ENCODE measurements around the gene MSI2. TPM values are rescaled to one million over a fixed set of nuclear protein-coding genes. Genes with fewer than 3 reads are reported as not detected.

MSI2 gene
- total RNA-seq, 1 donor: 23.2 TPM

DNA sequence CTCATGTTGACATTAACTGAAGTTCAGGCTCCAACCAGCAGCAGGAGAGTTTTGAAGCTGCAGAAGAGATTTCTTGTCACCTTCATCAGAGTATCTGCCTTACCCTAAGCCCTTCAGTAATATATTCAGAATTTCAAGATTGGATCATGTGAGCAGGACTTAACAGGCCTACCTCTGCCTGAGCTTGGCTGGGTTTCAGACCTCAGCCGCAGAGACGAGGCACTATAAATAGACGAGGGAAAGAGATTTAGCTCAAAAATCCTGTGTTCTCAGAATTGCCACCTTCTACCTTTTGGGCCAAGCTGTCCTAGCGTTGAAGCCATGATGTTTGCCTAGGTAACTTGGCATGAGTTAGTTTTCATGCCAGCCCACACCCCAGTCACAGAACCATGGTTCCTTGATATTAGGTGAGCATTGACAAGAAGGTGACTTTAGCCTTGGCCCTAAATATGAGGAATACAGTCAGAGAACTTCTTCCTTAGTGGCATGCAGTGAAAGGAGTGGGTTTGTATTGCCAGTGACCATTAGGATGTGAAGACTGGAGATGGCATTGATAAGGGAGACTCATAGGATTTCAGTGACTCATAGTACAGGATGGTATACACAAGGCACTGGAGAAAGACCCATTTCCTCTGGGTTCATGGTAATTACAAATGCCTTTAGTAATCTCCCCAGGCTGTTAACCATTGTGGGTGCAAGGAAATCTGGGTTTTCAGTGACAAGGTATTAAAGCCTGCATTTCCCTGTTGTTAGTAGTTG is 224.3 kb downstream of the MSI2 start:
- H3K4me1 ChIP-seq (ENCODE audit: insufficient read depth, low read length): peaks cover 19% of the 10 kb centered on the region
- no peaks in the 10 kb centered on the region for H3K27me3 ChIP-seq (ENCODE audit: insufficient read depth, low read length)
- H4K20me1 ChIP-seq (ENCODE audit: insufficient read depth, low read length): no peaks in the 10 kb centered on the region
- peak overlapping the region; percentile 69 for H3K27ac ChIP-seq (ENCODE audit: low read depth, low read length)
- H2AFZ ChIP-seq (ENCODE audit: low read length): no peak overlapping the region
- DNase-seq (ENCODE audit: insufficient read length, low spot score, missing footprints): no peak
- H3K4me2 ChIP-seq (ENCODE audit: insufficient read depth, low read length): no peak overlapping the region
- no peak overlapping the region for H3K4me3 ChIP-seq (ENCODE audit: insufficient read depth, low read length)
- no peaks in the 10 kb centered on the region for H3K79me2 ChIP-seq (ENCODE audit: insufficient read depth, low read length)
- H3K36me3 ChIP-seq (ENCODE audit: insufficient read depth, low read length): no peaks in the 10 kb centered on the region
- no peaks in the 10 kb centered on the region for H3K9me3 ChIP-seq (ENCODE audit: low read depth, low read length)
- TF ChIP-seq, protein P1, sequence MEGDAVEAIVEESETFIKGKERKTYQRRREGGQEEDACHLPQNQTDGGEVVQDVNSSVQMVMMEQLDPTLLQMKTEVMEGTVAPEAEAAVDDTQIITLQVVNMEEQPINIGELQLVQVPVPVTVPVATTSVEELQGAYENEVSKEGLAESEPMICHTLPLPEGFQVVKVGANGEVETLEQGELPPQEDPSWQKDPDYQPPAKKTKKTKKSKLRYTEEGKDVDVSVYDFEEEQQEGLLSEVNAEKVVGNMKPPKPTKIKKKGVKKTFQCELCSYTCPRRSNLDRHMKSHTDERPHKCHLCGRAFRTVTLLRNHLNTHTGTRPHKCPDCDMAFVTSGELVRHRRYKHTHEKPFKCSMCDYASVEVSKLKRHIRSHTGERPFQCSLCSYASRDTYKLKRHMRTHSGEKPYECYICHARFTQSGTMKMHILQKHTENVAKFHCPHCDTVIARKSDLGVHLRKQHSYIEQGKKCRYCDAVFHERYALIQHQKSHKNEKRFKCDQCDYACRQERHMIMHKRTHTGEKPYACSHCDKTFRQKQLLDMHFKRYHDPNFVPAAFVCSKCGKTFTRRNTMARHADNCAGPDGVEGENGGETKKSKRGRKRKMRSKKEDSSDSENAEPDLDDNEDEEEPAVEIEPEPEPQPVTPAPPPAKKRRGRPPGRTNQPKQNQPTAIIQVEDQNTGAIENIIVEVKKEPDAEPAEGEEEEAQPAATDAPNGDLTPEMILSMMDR (IDR thresholded peaks at IDR 0.05; ENCODE audit: extremely low read depth, low read depth, low read length): no peak

DNA sequence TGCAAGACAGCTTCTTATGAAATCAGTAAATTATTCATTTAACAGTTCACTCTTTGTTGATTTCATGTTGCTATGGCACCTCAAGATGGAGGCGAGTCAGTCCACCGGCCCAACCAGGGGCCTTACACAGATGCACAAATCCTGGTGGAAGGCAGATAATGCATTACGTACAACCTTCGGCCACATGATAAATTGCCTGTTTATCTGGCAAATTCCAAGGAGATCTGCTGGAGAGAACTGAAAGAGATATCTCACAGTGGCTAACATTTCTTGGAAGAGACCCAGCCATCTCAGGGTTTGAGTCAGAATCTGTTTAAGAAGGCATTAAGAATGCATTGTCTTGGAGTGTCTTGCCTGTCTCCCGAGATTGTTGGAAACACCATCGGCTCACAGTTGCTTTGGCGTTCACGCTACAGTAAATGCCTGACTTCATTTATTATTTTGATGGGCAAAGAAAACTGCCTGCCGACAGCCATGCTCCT is 225.6 kb downstream of the MSI2 start:
- H3K4me3 ChIP-seq (ENCODE audit: insufficient read depth, low read length): no peak overlapping the region
- no peak overlapping the region for H2AFZ ChIP-seq (ENCODE audit: low read length)
- no peaks in the 10 kb centered on the region for H3K27me3 ChIP-seq (ENCODE audit: insufficient read depth, low read length)
- H3K4me2 ChIP-seq (ENCODE audit: insufficient read depth, low read length): peak overlapping the region; percentile 28
- no peaks in the 10 kb centered on the region for H3K9me3 ChIP-seq (ENCODE audit: low read depth, low read length)
- peak; percentile 90 for DNase-seq (ENCODE audit: insufficient read length, low spot score, missing footprints)
- peaks cover 26% of the 10 kb centered on the region for H3K4me1 ChIP-seq (ENCODE audit: insufficient read depth, low read length)
- no peaks in the 10 kb centered on the region for H3K79me2 ChIP-seq (ENCODE audit: insufficient read depth, low read length)
- H3K27ac ChIP-seq (ENCODE audit: low read depth, low read length): peak overlapping the region; percentile 69
- TF ChIP-seq, protein P1 (IDR thresholded peaks at IDR 0.05; ENCODE audit: extremely low read depth, low read depth, low read length): no peak
- H4K20me1 ChIP-seq (ENCODE audit: insufficient read depth, low read length): no peaks in the 10 kb centered on the region
- H3K36me3 ChIP-seq (ENCODE audit: insufficient read depth, low read length): no peaks in the 10 kb centered on the region

DNA sequence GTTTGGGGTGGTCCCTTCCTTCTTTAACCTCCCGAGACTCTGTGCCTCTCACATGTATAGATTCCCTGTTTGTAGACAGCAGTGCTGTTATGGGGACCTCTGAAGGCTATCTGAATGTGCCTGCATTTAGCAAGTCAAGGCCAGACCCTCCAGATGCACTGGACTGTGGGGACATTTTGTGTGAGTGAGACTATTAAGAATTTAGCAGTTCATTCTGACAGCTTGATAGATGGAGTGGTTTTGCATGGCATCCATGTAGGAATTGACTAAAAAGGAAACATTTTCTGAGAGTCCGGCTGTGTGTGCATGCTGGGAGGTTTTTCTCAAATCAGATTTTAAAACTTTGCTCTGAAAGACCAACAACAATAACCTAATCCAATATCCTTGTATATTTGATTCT is 226.3 kb downstream of the MSI2 start:
- Histone ChIP-seq H3K27me3 (ENCODE audit: insufficient read depth, low read length) (no peaks in the 10 kb centered on the region), H4K20me1 (ENCODE audit: insufficient read depth, low read length) (no peaks in the 10 kb centered on the region), H3K27ac (ENCODE audit: low read depth, low read length) (peak overlapping the region; percentile 40), H2AFZ (ENCODE audit: low read length) (no peak overlapping the region), H3K4me3 (ENCODE audit: insufficient read depth, low read length) (no peak overlapping the region), H3K36me3 (ENCODE audit: insufficient read depth, low read length) (no peaks in the 10 kb centered on the region), H3K4me2 (ENCODE audit: insufficient read depth, low read length) (peak overlapping the region; percentile 28), H3K79me2 (ENCODE audit: insufficient read depth, low read length) (no peaks in the 10 kb centered on the region), H3K4me1 (ENCODE audit: insufficient read depth, low read length) (peaks cover 26% of the 10 kb centered on the region), H3K9me3 (ENCODE audit: low read depth, low read length) (no peaks in the 10 kb centered on the region)
- DNase-seq (ENCODE audit: insufficient read length, low spot score, missing footprints): no peak
- TF ChIP-seq, protein P1 (IDR thresholded peaks at IDR 0.05; ENCODE audit: extremely low read depth, low read depth, low read length): no peak

DNA sequence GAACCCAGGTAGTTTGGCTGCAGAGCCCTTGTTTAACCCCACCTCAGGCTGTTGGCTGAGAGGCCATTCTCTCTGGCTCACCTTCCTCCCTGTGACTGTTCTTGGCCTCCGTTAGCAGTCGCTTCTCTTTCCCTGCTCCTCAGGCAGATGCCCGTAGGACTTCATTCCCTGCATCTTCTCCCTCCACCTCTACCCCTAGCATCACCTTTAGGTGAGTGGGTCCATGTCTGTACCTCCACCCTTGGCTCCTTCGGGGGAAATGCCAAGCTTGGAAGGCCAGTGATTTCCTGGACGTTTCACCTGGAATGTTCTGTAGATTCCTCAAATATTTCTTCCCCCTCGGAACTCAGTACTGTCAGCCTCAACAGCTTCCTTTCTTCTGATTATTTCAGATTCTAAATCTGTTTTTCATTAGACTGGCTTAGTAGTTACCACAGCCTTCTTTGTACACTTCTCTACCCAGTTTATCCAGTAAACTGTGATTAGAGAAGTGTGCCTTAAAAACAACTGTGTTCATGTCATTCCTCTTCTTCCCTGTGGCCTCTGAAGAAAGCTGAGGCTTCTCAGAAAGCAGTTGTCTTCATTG is 227.9 kb downstream of the MSI2 start:
- peaks cover 26% of the 10 kb centered on the region for H3K4me1 ChIP-seq (ENCODE audit: insufficient read depth, low read length)

More for the DNA sequence above, 227.9 kb downstream of the MSI2 start:
- Histone ChIP-seq H3K9me3 (ENCODE audit: low read depth, low read length) (no peaks in the 10 kb centered on the region), H4K20me1 (ENCODE audit: insufficient read depth, low read length) (no peaks in the 10 kb centered on the region), H3K4me3 (ENCODE audit: insufficient read depth, low read length) (no peak overlapping the region), H3K4me2 (ENCODE audit: insufficient read depth, low read length) (no peak overlapping the region), H2AFZ (ENCODE audit: low read length) (no peak overlapping the region), H3K27ac (ENCODE audit: low read depth, low read length) (no peak overlapping the region), H3K36me3 (ENCODE audit: insufficient read depth, low read length) (no peaks in the 10 kb centered on the region), H3K27me3 (ENCODE audit: insufficient read depth, low read length) (no peaks in the 10 kb centered on the region), H3K79me2 (ENCODE audit: insufficient read depth, low read length) (no peaks in the 10 kb centered on the region)
- TF ChIP-seq, protein P1 (IDR thresholded peaks at IDR 0.05; ENCODE audit: extremely low read depth, low read depth, low read length): no peak
- no peak for DNase-seq (ENCODE audit: insufficient read length, low spot score, missing footprints)
